DMS153 treated with DMSO at 0.1 percent for 48 hours (cell line): ENCODE results near the gene CAMTA1.

ENCODE experiments used
- DNase-seq: peaks from one replicate; lab custom pipeline; 2025; ENCODE audit not compliant: unreplicated experiment; lab: John Stamatoyannopoulos, UW

The CAMTA1 gene

GRCh38 chr1:6996866-6997265 is 211.6 kb downstream of the CAMTA1 start:
- no peak for DNase-seq

DNA sequence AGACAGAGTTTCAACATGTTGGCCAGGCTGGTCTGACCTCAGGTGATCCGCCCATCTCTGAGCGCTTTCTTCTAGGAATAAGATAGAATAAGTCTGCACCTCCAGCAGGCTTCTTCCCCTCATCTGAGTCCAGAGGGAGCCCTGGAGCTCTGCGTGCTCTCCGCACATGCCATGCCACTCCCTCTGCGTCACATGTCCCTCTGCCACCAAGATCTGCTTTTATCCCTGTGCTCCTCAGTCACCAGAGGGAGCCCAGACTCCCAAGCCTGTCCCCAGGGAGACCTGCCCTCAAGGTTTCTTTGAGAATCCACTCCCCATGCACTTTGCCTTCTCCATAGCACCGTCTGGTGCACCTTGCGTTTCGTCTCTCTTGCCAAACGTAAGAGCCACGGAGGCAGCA is 213.0 kb downstream of the CAMTA1 start:
- DNase-seq = no peak

- no peak for DNase-seq
Measured at GRCh38 chr1:6999826-7000225, 214.6 kb downstream of the CAMTA1 start.

- no peak for DNase-seq
Measured at GRCh38 chr1:7000720-7001119, 215.5 kb downstream of the CAMTA1 start.

GRCh38 chr1:7002728-7003127 is 217.5 kb downstream of the CAMTA1 start:
- no peak for DNase-seq

DNA sequence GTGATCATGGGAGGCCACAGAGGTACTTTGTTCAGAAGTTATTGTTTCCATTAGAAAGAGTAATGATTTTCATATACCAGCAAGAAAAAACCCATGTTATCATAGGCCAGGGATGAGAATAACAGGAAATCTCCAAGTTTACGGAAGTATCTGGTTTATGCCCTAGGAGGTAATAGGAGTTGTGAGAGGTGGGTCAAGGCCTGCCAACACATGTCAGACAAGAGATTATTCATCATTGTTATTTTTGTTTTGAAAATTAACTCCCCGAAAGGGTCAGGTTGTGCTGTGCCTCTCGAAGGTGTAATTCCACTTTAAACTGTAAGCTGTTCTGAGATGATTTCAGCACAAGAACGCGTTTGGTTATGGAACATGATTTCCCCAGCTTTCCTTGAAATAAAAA is 218.4 kb downstream of the CAMTA1 start:
- no peak for DNase-seq

DNA sequence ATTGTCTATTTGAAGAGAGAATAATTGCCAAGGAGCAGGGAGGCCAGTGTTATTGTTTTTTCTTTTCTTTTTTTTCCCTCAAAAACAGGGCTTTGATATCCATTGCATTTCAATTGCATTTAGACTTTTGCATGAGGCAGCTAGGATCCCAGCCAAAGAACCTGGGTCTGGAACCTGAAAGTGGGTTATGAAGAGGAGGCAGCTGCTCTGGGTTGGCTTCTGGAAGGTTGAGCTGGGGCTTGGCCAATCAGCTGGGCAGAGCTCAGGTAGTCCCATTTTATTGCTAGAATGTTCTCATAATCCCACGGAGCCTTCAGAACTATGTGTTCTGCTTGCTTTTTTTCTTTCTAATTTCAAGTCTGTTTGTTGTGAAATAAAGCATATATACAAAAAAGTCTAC is 218.9 kb downstream of the CAMTA1 start:
- no peak for DNase-seq

DNA sequence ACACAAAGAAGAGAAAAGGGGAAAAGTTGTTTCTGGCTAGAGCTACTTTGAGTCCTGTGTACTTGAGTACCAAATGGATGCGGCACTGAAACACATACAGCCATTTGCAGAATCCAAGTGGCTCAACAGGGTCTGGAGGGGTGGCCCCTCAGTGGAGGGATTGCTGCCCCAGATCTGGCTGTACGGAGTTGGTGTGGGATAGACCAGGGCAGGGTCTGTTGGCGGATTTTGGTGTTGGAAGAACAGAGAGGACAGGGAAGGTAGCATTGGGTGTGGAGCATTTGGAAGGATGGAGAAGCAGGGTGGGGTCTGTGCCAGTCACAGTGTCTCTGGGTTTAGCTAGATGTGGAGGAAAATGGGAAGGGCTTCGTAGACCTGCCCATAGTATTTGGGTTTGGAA is 220.5 kb downstream of the CAMTA1 start:
- DNase-seq = no peak

DNA sequence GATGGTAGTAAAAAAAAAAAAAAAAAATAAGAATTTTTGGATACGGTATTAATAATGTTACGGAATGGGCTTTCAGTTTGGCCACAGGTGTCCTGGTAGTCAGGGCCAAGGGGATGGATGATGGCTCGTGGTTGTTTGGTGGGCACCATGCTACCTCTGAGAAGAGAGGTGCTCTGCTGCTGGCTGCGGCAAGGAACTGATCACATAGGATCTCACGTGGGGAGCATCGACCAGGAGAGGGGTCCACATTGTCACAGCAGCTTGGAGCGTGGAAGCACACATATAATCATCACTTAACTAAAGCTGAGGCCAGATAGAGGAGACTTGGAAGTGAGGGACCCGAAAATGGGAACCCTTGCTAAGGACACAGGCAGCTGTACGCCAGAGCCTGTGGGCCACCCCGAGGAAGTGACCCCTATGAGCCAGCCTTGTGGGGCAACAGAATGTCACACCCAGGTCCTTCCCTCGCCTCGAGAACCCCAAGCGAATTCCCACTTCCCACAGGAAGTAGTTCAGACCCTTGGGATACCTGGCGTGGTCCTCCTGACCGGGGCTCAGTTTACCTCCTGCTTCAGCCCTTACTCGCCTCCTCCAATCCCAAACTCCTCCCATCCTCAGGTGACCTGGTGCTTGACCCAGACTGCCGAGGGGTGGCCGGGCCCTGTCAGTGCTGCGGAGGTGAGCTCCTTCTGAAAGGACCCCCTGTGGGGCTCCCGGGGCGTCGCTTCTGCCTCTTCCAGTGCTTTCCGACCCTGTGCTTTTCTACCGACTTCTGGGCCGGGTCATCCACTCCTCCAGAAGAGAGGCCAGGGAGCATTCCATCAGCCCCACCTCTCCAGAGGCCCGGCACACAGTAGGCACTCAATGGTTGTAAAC is 222.0 kb downstream of the CAMTA1 start:
- no peak for DNase-seq

DNA sequence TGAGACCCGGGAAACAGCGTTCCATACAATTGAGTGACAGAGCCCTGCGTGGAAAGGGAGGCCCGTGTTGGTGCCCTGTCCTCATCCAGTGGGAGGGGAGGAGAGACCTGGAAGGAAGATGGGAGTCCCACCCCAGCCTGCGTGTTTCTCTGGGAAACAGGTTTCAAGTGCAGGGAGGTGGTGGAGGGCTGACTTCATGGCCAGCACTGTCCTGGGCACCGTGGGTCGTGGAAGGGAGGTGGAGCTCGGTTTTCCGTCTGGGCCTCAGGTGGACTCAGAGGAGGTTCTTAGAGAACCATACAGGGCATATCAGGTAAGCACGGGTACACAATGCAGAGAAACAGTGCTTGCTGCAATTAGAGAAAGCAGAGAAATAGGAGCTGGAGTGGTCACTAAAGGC is 222.6 kb downstream of the CAMTA1 start:
- no peak for DNase-seq

GRCh38 chr1:7008331-7008730 is 223.1 kb downstream of the CAMTA1 start:
- DNase-seq = no peak

- no peak for DNase-seq
Measured at GRCh38 chr1:7008975-7009740, 223.9 kb downstream of the CAMTA1 start.

DNA sequence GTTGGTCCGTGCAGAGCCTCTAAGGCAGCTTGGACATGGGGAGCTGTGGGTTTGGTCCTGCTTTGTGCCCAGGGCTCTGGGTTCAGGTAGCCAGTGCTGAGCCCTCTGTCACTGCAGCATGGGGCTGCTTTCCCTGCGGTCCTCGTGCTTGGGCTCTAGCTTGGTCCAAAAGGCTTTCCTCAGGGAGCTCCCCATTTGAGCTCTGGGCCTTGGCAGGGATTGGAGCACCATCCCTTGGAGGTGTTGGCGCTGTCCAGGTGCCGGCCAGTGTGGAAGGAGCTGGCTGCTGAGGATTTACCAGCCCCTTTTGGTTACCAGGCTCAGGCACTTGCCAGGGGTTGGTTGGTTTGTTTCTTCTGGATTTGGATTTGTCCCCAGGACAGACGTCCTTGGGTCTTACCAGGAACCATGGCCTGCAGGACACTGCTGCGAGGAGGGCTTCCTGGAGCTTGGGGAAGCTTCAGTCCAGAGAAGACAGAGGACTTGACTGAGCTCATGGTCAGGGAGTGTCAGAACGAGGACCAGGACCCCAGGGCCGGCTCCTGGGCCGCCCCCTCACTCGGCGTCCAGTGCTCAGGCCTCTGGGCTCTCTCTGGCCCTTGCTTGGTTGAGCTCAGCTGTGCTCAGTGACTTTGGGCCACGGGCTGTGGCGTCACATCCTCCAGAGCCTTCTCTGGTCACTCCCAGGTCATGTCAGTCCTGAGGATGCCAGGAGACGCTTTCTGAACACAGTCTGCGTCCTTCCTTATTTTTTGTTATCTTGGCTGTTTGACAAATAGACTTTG is 224.7 kb downstream of the CAMTA1 start:
- no peak for DNase-seq

DNA sequence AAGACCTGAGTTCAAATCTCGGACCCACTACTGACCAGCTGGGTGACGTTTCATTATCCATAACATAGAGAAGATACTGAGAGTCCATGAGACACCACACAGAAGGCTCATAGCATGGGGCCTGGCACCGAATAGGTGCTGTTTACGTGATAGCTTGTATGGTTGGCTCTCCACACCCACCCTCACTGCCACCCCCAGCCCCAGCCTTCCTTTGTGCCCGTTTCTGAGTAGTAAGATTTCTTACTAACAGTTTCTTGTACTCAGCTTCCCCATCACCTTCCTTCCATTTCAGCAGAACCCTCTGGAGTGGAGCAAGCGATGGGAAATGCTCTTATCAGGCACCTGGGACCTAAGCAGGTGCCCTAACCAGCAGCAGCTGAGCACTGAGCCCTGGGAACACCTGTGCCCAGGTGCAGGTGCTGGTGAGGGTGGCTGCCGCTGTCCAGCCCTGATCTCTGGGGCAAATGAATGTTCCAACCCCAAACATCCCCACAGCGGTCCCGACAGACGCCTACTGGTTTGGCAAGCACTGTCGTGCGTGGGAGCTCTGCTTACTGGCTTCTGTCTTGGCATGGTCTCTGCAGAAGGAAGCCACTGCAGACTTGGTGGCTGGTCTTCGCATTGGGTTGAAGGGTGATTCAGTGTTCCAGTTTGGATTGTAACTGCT is 225.4 kb downstream of the CAMTA1 start:
- no peak for DNase-seq

- DNase-seq = no peak
Measured at GRCh38 chr1:7011826-7012225, 226.6 kb downstream of the CAMTA1 start.

DNA sequence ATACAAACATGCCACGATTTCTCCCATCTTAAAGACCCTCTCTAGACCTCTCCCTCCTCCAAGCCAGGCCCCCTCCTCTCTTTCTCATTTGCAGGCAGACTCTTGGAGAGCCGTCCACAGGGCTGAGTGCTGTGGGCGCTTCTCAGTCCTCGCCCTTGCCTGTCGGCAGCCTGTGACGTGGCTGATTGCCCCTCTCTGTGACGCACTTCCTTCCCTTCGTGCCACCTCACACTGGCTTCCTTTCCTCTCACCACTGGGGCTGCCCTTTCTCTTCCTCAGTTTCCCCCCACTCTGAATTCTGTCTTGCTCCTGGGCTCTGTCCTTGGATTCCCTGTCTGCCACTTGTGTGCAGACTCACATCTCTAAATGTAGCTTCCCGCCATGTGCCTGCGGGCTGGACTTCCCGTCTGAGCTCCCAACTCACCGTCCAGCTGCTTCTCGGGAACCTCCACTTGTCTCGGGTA is 227.2 kb downstream of the CAMTA1 start:
- DNase-seq = no peak

DNA sequence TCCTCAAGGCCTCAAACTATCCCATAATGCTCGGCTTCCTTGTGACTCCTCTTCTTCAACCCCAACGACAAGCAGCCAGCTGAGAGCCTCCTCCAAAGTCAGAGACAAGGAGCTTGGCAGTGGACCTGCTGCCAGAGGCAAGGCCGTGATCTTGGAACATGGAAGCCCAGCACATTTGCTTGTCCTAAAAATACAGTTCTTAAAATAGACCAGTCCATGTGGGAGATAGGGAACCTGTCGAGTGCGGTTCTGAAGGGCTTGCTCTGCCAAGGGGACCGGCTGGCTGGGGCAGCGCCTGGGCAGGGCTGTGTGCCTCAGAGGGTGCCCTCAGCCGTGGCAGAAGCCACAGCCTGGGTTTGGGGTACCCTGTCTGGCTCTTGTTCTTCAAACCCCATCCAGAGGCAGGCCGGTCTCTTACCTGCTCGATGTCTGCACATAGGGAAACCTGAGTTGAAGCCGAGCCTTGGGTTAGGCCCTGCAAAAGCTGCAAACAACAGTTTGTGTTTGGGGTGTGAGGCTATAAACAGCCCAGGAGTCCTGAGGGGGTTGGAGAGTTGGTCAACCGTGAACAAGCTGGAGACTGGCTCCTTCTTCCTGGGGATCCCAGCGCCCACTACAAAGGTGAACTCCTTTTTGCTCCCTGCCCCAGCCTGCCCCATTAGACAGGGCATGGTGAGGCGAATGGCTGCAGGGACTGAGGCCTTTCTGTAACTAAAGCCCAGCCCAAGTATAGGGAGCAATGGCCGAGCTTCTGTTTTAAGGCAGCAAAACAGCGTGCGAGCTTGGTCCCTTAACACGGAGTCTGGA is 228.8 kb downstream of the CAMTA1 start:
- DNase-seq = no peak

GRCh38 chr1:7014640-7014930 is 229.3 kb downstream of the CAMTA1 start:
- no peak for DNase-seq

DNA sequence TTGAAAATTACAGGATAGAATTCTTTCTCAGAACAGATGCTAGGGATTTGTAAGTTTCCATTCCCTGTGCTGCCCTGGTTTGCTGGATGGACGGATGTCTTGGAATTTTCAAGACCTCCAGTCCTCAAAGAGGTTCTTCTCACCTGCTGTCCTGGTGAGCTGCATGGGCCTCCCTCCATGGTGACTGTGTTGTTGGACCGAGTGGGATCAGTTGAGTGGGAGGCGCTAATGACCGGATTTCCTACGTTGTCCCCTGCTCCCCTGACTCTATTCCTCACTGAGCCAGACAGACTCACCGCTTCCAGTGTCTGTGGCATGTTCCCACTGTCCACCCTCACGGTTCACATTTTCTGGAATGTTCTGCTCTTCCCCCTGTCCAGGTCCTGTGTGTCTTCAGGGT is 229.8 kb downstream of the CAMTA1 start:
- DNase-seq = no peak

DNA sequence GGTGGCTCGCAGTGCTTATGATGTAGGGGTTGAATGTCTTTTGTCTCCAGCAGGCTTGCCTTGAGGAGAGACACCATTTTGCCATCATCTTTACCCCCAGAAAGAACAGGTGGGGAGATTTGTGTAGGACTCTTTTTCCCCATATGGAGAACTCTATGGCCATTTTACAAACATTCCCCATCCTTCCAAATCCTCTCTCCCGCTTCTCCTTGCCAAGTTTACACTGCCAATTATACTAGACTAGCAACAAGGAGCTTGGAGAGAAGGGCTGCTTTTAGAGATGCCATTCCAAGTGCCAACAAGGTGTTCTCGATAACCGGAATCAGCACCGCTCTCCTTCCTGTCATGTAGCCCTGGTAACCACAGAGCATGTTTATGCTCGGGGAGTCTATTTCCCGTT is 233.1 kb downstream of the CAMTA1 start:
- DNase-seq = no peak
